GM23248 (cell line): Measurements from ENCODE around the gene RPL7A.

Source experiments
- EZH2 ChIP-seq: fragments of 200-600 bp; sonication (generic); IDR thresholded peaks from 2 replicates; pipeline ENCODE4 v1.6.1; 2018; ENCODE audit warnings: antibody characterized with exemption, mild to moderate bottlenecking; ENCODE audit not compliant: insufficient read depth, poor library complexity, severe bottlenecking
- EZH2phosphoT487 ChIP-seq: fragments of 200-600 bp; sonication (generic); IDR thresholded peaks from 2 replicates; pipeline ENCODE4 v1.6.1; 2018; ENCODE audit warnings: antibody characterized with exemption, moderate library complexity, mild to moderate bottlenecking, low read depth; ENCODE audit not compliant: insufficient read depth

- TF ChIP-seq EZH2 (no peak), EZH2phosphoT487 (no peak)
These were observed 41.1 kb downstream of the RPL7A start for GRCh38 chr9:133389025-133389557.
